DMS153 (cell line): Measurements from ENCODE around the gene ORMDL3.

Source experiments
- DNase-seq: peaks from one replicate; lab custom pipeline; 2025; lab: John Stamatoyannopoulos, UW

The ORMDL3 gene

GRCh38 chr17:39871801-39872200 is 55.6 kb downstream of the ORMDL3 start:
- DNase-seq = no peak
